ENCODE results near the gene ATP8A2. TPM values are rescaled to one million over a fixed set of nuclear protein-coding genes. Genes with fewer than 3 reads are reported as not detected.

Gene ATP8A2
- total and polyA plus RNA-seq, 10 of the 15 experiments (the other 5 are each of a cell fraction or from before 2014, with no cell fraction given) = 0.01 to 0.04 (median 0.04) TPM; not detected in 7

GRCh38 chr13:25867038-25867437 lies 495.3 kb downstream of the ATP8A2 start:
- Histone ChIP-seq H3K36me3 (ENCODE audit: control insufficient read depth in 2 of 2, insufficient read depth in 2 of 2, low read length in 1 of 2) (no peaks in the 10 kb centered on the region), H3K9me3 (replicated peaks; ENCODE audit: control insufficient read depth, insufficient read depth, low read length) (no peaks in the 10 kb centered on the region), H3K4me3 (no peak overlapping the region), H2AFZ (ENCODE audit: control insufficient read depth, low read depth, low read length) (no peak overlapping the region), H3K4me1 (ENCODE audit: control insufficient read depth, insufficient read depth, low read length) (no peaks in the 10 kb centered on the region), H3K27ac (ENCODE audit: control insufficient read depth, insufficient read depth) (no peak overlapping the region), H3K4me2 (ENCODE audit: control insufficient read depth, insufficient read depth) (no peak overlapping the region), H3K9ac (ENCODE audit: control insufficient read depth, insufficient read depth, low read length) (no peak overlapping the region), H4K20me1 (ENCODE audit: control insufficient read depth, insufficient read depth) (no peaks in the 10 kb centered on the region), H3K27me3 (replicated peaks in 1 of 2; ENCODE audit: control insufficient read depth in 2 of 2, insufficient read depth in 2 of 2, low read length in 1 of 2) (no peaks in the 10 kb centered on the region; a peak in 2 of 4 replicates), H3K79me2 (ENCODE audit: control insufficient read depth, insufficient read depth, low read length) (no peaks in the 10 kb centered on the region)
- DNase-seq (ENCODE audit: low read depth, low spot score) (no peak), ATAC-seq (no peak), FAIRE-seq (no peak)
- TF ChIP-seq NRF1 (conservative IDR thresholded peaks at IDR 0.05; ENCODE audit: low read depth, low read length) = no peak
- no peak for TF ChIP-seq E2F4 (IDR thresholded peaks at IDR 0.05; ENCODE audit: low read depth, low read length)
- no peak for TF ChIP-seq CUX1 (IDR thresholded peaks at IDR 0.05; ENCODE audit: insufficient replicate concordance, low read depth, low read length)
- TF ChIP-seq ZZZ3 (IDR thresholded peaks at IDR 0.05; ENCODE audit: control insufficient read depth, insufficient read length, low read depth) = no peak
- BruUV-seq (replicated peaks) = no TSS peak
- ChIA-PET POLR2A (no interaction called here), SMC1A (ENCODE audit: uncharacterized antibody, unreplicated experiment) (no interaction called here), RAD21 (ENCODE audit: unreplicated experiment) (no interaction called here), CTCF (no interaction called here)
- intact Hi-C loops (cut with micrococcal nuclease; ENCODE audit: unreplicated experiment) (no loop called here), in situ Hi-C loops (cut with MboI) (no loop called here)

Data from GM12878 (cell line).